Hippocampal formation (tissue), 2 donors: Measurements from ENCODE around the gene PANX1.
"Not testable (repeated sequence)": the region's sequence is repeated elsewhere in the genome, so short reads cannot be mapped to it uniquely, and the experiment has no call there.

Experiments
- DNase-seq, 2 donors: peaks; one replicate each; lab custom pipeline; 2025; lab: John Stamatoyannopoulos, UW

The PANX1 gene

GRCh38 chr11:94128746-94129511, at the start of gene PANX1:
TSS of gene PANX1 (plus strand) at chr11:94128841. CDS start at chr11:94129313, 472 bp downstream.
- peak; percentile 61 to 67 for DNase-seq

DNA sequence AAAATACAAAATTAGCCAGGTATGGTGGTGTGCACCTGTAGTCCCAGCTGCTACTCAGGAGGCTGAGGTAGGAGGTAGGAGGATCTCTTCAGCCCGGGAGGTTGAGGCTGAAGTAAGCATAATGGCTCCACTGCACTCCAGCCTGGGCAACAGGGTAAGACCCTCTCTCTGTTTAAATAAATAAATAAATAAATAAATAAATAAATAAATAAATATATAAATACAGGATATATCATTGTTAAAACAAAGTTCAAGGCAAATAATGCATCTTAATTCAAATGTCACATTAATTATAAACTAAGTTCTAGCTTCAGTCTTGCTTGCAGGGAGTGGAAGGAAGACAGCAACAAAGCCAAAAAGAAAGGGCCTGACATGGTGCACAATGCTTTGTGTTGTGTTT, 44.5 kb upstream of the PANX1 start:
- no peak for DNase-seq

DNA sequence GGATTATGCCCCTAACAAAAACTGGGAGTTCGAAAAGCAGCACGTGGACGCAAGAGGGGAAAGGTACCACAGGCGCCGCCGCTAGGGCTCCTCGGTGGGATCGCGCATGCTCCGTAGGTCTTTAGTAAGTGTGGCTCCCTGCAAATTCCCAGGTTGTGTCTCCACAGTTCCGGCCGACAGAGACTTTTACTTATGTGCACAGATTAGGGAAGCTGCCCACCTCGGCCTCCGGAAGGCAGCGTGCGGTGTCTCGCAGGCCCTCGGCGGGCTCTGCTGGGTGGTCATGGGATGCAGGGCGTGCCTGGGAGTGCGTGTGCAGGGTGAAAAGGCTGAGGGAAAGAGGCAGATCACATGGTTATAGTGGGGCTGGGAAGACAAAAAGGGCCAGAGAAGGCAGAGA, 39.7 kb upstream of the PANX1 start:
- DNase-seq: no peak

- no peak for DNase-seq
Measured at GRCh38 chr11:94089341-94089740, 39.3 kb upstream of the PANX1 start.

DNA sequence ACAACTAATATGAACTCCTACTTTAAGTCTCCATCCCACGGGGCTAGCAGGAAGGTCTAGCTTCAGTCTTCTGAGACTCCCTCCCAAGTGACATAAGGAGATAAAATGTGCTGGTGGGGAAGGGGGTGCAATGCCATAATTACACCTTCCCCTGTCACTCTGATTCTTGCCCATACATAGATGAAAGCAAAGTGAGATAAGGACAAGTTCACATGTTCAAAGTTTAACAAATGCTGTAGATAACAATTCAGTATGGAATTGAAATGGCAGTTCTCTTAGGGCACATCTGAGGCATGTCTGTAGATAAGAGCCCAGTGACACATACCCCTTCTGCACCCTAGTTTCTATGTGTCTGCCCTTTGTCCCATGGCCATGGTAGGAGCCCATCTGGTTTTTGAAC, 38.2 kb upstream of the PANX1 start:
- no peak for DNase-seq

DNA sequence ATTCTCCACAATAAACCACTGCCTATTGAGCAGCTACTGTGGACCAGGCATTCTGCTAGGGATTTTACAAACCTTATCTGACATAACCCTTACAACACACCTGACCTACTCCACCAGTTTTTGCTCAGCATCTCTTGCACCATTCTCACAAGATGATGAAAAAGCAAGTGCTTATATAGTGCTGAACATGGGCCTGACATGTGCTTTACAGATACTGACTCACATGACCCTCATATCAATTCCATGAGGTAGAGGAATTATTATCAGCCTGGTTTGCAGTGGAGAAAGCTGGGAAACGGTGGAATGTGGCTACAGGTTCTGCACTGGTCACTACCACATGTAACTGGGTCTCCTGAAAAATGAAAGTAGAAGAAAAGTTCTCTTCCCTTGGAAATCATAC, 37.5 kb upstream of the PANX1 start:
- no peak for DNase-seq

GRCh38 chr11:94100253-94100652, 28.4 kb upstream of the PANX1 start:
- DNase-seq: no peak

DNA sequence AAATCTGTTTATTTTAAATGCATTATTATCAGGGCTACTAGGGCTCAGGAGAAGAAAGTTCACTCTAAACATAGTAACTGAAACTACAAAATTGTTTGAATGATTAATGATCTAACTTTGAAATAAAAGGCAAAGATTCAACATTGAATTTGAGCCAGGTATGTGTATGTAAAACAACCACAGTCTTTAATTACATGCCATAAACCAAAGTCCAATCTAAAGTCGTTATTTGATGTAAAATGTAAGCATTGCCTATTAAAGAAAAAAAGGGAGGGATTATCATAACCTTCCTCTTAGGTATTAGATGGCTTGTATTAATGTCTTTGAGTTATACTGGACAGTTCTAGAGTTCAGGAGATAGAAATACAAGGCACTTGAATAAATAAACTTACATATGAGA, 25.2 kb upstream of the PANX1 start:
- no peak for DNase-seq

DNA sequence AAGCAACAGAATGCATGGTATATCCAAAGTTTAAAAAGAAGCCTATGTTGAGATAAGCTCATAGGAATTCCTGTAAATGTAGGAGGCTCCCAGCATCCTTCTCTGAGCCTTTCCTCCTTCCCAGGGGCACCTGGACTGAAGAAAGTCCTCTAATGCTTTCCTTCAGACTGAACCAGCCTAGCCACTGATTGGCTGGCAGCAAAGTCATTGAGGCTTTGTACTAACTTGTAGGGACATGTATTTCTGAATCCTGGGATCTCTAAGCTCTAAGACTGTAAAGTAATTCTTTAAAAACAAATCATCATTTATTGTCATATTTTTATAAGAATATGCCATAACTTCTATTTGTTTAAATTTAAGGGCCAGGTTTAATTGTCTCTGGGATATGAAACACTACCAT, 23.9 kb upstream of the PANX1 start:
- no peak for DNase-seq

DNA sequence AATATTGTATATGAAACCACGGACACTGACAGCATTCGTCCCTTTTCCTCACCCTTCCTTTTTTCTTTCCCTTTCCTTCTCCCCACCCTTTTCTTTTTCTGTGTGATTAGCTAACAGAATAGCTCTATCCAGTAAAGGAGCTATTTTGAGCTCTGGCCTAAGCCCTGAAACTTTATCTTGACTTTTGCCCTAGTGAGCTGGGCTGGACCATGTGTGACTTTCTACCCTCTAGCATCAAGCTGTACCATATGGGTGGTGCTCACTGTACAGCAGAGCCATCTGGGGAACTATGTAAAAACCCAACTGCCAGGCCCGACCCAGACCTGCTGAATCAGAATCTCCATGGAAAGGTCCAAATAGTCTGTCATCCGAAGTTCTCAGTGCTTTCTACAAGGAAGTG, 21.9 kb upstream of the PANX1 start:
- no peak for DNase-seq

DNA sequence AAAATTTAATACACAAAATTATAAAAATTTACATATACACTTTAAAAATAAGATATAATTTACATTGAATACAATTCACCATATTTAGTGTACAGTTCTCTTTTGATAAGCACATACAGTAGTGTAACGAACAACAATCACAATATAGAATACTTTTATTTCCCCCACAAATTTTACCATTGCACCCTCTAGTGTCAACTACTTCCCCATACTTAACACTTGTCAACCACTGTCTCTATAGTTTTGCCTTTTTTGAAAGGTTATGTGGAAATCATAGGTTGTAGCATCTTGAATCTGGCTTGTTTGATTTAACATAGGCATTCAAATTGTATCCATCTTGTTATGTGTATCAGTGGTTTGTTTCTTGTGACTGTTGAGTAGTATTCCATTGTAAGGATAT, 21.3 kb upstream of the PANX1 start:
- DNase-seq: no peak

DNA sequence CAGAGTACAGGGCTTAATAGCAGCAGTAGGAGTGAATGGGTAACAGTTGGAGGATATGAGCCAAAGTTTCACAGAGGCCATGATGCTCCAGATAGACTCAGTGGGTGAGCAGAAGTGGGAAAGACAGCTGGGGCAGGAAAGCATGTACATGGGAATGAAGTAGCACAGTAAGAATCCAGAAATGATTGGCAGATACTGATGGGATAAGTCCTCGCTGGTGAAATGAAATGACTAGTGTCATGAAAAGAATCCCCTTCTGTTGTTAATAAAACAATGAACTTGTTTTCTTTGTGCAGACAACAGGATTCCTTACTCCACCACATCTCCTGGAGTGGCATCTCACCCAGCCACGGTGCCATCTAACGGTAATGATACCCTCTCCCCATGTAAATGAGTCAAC, 17.4 kb upstream of the PANX1 start:
- no peak for DNase-seq

DNA sequence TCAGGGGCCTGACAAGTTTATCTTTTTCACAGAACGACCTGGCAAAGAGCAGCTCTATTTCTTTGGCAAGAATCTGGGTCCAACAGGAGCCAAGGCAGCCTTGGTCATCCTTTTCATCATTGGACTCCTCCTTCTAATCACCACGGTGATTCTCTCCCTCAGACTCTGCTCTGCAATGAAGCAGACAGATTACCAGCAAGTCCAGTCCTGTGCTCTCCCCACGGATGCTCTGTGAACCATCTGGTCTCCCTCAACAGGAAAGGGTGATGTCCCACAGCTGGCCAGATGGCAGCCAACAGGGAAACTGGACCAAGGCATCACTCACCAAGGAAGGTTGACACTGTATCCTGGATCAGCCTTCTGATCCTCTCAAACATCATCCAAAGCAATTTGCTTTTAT, 17.0 kb upstream of the PANX1 start:
- no peak for DNase-seq

- DNase-seq: no peak
Measured at GRCh38 chr11:94112206-94112953, 16.3 kb upstream of the PANX1 start.

- DNase-seq: no peak
Measured at GRCh38 chr11:94117197-94117574, 11.5 kb upstream of the PANX1 start.

- no peak for DNase-seq
Measured at GRCh38 chr11:94117871-94118270, 10.8 kb upstream of the PANX1 start.

- DNase-seq: not testable (repeated sequence)
Measured at GRCh38 chr11:94119676-94120075, 9.0 kb upstream of the PANX1 start.

- DNase-seq: not testable (repeated sequence)
Measured at GRCh38 chr11:94120516-94120915, 8.1 kb upstream of the PANX1 start.

DNA sequence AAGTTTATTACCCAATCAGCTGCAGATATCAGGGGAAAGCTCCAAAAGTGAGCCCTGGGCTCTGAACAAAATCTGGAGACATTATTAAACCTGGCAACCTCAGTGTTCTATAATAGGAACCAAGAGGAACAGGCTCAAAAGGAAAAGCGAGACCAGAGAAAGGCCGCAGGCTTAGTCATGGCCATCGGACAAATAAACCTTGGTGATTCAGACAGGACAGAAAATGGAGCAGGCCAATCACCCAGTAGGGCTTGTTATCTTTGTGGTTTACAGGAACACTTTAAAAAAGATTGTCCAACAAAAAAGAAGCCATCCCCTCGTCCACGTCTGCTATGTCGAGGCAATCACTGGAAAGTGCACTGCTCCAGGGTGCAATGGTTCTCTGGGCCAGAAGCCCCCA, 7.7 kb upstream of the PANX1 start:
- DNase-seq: no peak

GRCh38 chr11:94125407-94126115, 3.1 kb upstream of the PANX1 start:
- DNase-seq: no peak

- DNase-seq: no peak
Measured at GRCh38 chr11:94127638-94128037, 1.0 kb upstream of the PANX1 start.

DNA sequence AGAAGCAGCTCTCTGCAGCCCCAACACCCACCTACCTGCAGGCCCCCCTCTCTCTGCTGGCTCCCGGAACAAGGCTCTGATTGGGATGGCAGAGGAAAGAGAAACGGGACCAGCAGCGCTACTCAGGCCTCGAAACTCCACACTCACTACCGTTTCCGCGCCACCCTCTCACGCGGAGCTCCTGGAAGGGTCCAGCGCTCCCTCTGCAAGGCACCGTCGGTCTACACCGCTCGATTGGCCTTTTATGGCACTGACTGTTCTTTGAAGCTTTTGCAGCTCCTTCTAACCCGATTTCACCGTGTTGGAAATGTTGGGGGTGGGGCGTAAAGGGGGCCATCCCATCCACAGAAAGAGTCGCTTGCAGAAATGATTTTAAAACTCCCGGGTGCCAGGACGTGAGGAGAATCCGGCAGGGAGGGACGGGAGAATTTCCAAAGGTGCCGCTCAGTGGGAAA, 323 bp upstream of the PANX1 start:
- no peak for DNase-seq
